Activated B cell treated with CpG ODN at 0.5 μM for 24 hours (primary cell): ENCODE data around the gene SAPCD2. TPM values are rescaled to one million over a fixed set of nuclear protein-coding genes. Genes with fewer than 3 reads are reported as not detected.

Experiments
- ATAC-seq: fragments of 200-7000 bp; cut with Tn5 transposase; one replicate; pipeline ENCODE4 v1.10.0; 2021; ENCODE audit warnings: low read depth, mild to moderate bottlenecking, moderate library complexity
- CTCF ChIA-PET: fragments of 350-600 bp; sonication (Branson Sonifier 250); formaldehyde crosslinking; loops from one replicate; lab custom pipeline; 2021; ENCODE audit warnings: antibody characterized with exemption; lab: Charles Lee
- POLR2A ChIA-PET: fragments of 350-600 bp; sonication (Branson Sonifier 250); formaldehyde crosslinking; loops from one replicate; lab custom pipeline; 2021; ENCODE audit warnings: antibody characterized with exemption; lab: Charles Lee
- DNase-seq: peaks from one replicate; pipeline ENCODE4 v3.0.0; 2022
- H3K27ac Mint-ChIP-seq: one replicate; pipeline ENCODE4 v1.8.0; 2020; ENCODE audit warnings: mixed read lengths
- H3K27me3 Mint-ChIP-seq: one replicate; pipeline ENCODE4 v1.8.0; 2021; ENCODE audit warnings: mixed read lengths
- H3K36me3 Mint-ChIP-seq: one replicate; pipeline ENCODE4 v1.8.0; 2021; ENCODE audit warnings: low read depth, mixed read lengths
- H3K4me1 Mint-ChIP-seq: one replicate; pipeline ENCODE4 v1.8.0; 2021; ENCODE audit warnings: mixed read lengths
- H3K4me3 Mint-ChIP-seq: one replicate; pipeline ENCODE4 v1.8.0; 2020; ENCODE audit warnings: mild to moderate bottlenecking, mixed read lengths
- H3K9me3 Mint-ChIP-seq: one replicate; pipeline ENCODE4 v1.8.0; 2020; ENCODE audit warnings: mixed read lengths
- intact Hi-C: fragments of 100-400 bp; cut with micrococcal nuclease; formaldehyde crosslinking; loops from one replicate; pipeline ENCODE4 v1.15.1; 2024
- total RNA-seq: library from RNA; stranded (reverse); gene quantifications from 2 replicates; pipeline ENCODE4 v1.2.3, GENCODE V29; 2022
- TF ChIP-seq, protein P1 (sequence below): fragments of 200-600 bp; IDR thresholded peaks from one replicate; pipeline ENCODE4 v1.8.0; 2022; ENCODE audit warnings: antibody characterized with exemption, mild to moderate bottlenecking

The SAPCD2 gene
- total RNA-seq, 1 donor from 2014 or later = 0.80 TPM

DNA sequence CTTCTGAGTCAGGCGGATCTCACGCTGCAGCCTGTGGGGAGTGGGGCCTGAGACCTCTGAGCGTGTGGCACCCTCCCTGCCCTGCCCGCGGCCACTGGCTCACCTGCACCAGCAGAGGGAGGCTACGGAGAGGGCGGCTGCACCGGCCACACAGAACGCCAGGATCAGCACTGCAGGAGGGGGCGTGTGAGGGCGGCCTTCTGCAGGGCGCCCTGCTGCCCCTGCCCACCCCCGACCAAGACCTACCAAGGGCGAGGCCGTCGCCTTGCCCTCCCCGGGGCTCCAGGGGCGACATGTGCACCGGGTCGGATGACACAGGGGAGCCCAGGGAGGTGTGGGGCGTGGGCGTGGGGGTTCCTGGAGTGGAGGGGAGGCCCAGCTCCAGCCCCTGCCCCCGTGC, 29.8 kb downstream of the SAPCD2 start:
- Mint-ChIP-seq H3K36me3 (no peaks in the 10 kb centered on the region), H3K27me3 (peaks cover 12% of the 10 kb centered on the region), H3K4me1 (peaks cover 11% of the 10 kb centered on the region), H3K9me3 (no peaks in the 10 kb centered on the region), H3K4me3 (no peak overlapping the region), H3K27ac (no peak overlapping the region)
- ChIA-PET POLR2A (no interaction called here), CTCF (no interaction called here)
- TF ChIP-seq, protein P1, sequence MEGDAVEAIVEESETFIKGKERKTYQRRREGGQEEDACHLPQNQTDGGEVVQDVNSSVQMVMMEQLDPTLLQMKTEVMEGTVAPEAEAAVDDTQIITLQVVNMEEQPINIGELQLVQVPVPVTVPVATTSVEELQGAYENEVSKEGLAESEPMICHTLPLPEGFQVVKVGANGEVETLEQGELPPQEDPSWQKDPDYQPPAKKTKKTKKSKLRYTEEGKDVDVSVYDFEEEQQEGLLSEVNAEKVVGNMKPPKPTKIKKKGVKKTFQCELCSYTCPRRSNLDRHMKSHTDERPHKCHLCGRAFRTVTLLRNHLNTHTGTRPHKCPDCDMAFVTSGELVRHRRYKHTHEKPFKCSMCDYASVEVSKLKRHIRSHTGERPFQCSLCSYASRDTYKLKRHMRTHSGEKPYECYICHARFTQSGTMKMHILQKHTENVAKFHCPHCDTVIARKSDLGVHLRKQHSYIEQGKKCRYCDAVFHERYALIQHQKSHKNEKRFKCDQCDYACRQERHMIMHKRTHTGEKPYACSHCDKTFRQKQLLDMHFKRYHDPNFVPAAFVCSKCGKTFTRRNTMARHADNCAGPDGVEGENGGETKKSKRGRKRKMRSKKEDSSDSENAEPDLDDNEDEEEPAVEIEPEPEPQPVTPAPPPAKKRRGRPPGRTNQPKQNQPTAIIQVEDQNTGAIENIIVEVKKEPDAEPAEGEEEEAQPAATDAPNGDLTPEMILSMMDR = no peak
- DNase-seq (no peak), ATAC-seq (no peak)
- intact Hi-C loops = loop anchor here (10.0 kb wide), 1 partner anchor 84 kb away; no protein-coding TSS in a partner anchor

GRCh38 chr9:137039611-137040366, 30.6 kb downstream of the SAPCD2 start:
- H3K27me3 Mint-ChIP-seq = peaks cover 7% of the 10 kb centered on the region
- CTCF ChIA-PET = interaction anchor here (1.4 kb wide), 1 partner anchor 37 kb away, joined by 3 read pairs; no protein-coding TSS in a partner anchor
- POLR2A ChIA-PET = no interaction called here
- no peaks in the 10 kb centered on the region for H3K36me3 Mint-ChIP-seq
- H3K4me3 Mint-ChIP-seq = no peak overlapping the region
- H3K9me3 Mint-ChIP-seq = no peaks in the 10 kb centered on the region
- no peak for DNase-seq
- intact Hi-C loops = loop anchor here (10.0 kb wide), 1 partner anchor 85 kb away; no protein-coding TSS in a partner anchor
- ATAC-seq = no peak
- TF ChIP-seq, protein P1 = no peak
- H3K4me1 Mint-ChIP-seq = peaks cover 10% of the 10 kb centered on the region
- no peak overlapping the region for H3K27ac Mint-ChIP-seq

- Mint-ChIP-seq H3K9me3 (no peaks in the 10 kb centered on the region), H3K4me1 (peaks cover 13% of the 10 kb centered on the region), H3K27me3 (peaks cover 4% of the 10 kb centered on the region), H3K27ac (no peak overlapping the region), H3K36me3 (no peaks in the 10 kb centered on the region), H3K4me3 (no peak overlapping the region)
- POLR2A ChIA-PET = no interaction called here
- DNase-seq = no peak
- no peak for ATAC-seq
- intact Hi-C loops = no loop called here
- TF ChIP-seq, protein P1 = no peak
- CTCF ChIA-PET = interaction anchor here (1.4 kb wide), 1 partner anchor 36 kb away, joined by 3 read pairs; no protein-coding TSS in a partner anchor
Measured at GRCh38 chr9:137038916-137039315, 31.4 kb downstream of the SAPCD2 start.

GRCh38 chr9:137037483-137037882, 32.9 kb downstream of the SAPCD2 start:
- ATAC-seq (no peak), DNase-seq (no peak)
- Mint-ChIP-seq H3K27me3 (no peaks in the 10 kb centered on the region), H3K4me1 (peaks cover 27% of the 10 kb centered on the region), H3K36me3 (no peaks in the 10 kb centered on the region), H3K9me3 (no peaks in the 10 kb centered on the region), H3K27ac (no peak overlapping the region), H3K4me3 (no peak overlapping the region)
- intact Hi-C loops = no loop called here
- POLR2A ChIA-PET = interaction anchor here (1.1 kb wide), 1 partner anchor 247 kb away, joined by 3 read pairs; no protein-coding TSS in a partner anchor
- CTCF ChIA-PET = interaction anchor here (1.3 to 4.3 kb wide), 2 partner anchors 8 to 250 kb away, joined by 6 to 58 read pairs; partner anchors contain the start of gene TMEM141
- TF ChIP-seq, protein P1 = no peak

DNA sequence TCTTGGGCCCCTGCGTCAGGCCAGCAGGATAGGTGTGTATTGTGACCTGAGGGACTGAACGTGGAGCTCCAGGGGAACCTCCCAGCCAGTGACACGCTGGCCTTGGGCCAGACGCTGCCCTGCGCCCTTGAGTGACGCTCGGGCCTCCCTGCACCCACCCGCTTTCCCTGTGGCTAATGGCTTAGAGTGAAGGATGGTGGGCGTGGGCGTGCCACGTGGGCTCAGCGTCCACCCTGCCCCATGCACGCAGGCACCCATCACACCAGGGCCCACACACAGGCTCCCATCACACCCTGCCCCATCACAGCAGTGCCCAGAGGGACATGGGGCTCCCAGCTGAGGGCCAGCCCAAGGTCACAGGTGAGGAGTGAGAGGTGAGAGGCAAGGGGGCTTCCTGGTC, 33.3 kb downstream of the SAPCD2 start:
- TF ChIP-seq, protein P1 = no peak
- Mint-ChIP-seq H3K27me3 (no peaks in the 10 kb centered on the region), H3K4me3 (no peak overlapping the region), H3K9me3 (no peaks in the 10 kb centered on the region), H3K36me3 (no peaks in the 10 kb centered on the region), H3K4me1 (peaks cover 32% of the 10 kb centered on the region), H3K27ac (no peak overlapping the region)
- ATAC-seq = no peak
- intact Hi-C loops = no loop called here
- no peak for DNase-seq
- ChIA-PET CTCF (interaction anchor here (1.0 to 4.3 kb wide), 3 partner anchors 8 to 249 kb away, joined by 4 to 58 read pairs (median 6); partner anchors contain the start of genes AJM1 and TMEM141), POLR2A (interaction anchor here (1.1 kb wide), 1 partner anchor 247 kb away, joined by 3 read pairs; no protein-coding TSS in a partner anchor)
